GM12873 (cell line): ENCODE measurements around the gene CDCA8.

Experiments
- TF ChIP-seq, protein P1 (sequence below): IDR thresholded peaks from 2 replicates; pipeline ENCODE4 v1.5.1; 2012; ENCODE audit warnings: low read depth, mild to moderate bottlenecking, moderate library complexity, low read length, control low read depth; ENCODE audit not compliant: insufficient read depth; ENCODE audit errors: missing control alignments

CDCA8 gene

DNA sequence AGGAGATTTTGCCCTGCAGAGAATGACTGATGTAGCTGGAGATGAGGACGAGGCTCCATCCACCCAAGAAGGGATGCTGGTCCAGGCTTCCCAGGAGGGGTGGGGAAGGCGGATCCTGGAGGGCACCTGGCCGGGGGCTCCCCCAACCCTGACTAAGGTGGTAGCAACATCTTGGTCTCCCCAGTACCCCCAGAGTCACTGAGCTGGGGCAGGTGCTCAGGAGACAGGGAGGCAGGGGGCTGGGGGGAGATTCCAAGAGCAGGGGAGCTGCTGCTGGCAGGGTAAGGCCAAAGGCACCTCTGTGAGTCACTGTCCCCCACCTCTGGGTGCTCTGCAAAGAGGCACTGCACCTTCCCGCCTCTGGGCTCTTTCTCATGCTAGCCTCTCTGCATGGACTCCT, 24.0 kb downstream of the CDCA8 start:
- TF ChIP-seq, protein P1, sequence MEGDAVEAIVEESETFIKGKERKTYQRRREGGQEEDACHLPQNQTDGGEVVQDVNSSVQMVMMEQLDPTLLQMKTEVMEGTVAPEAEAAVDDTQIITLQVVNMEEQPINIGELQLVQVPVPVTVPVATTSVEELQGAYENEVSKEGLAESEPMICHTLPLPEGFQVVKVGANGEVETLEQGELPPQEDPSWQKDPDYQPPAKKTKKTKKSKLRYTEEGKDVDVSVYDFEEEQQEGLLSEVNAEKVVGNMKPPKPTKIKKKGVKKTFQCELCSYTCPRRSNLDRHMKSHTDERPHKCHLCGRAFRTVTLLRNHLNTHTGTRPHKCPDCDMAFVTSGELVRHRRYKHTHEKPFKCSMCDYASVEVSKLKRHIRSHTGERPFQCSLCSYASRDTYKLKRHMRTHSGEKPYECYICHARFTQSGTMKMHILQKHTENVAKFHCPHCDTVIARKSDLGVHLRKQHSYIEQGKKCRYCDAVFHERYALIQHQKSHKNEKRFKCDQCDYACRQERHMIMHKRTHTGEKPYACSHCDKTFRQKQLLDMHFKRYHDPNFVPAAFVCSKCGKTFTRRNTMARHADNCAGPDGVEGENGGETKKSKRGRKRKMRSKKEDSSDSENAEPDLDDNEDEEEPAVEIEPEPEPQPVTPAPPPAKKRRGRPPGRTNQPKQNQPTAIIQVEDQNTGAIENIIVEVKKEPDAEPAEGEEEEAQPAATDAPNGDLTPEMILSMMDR: no peak

DNA sequence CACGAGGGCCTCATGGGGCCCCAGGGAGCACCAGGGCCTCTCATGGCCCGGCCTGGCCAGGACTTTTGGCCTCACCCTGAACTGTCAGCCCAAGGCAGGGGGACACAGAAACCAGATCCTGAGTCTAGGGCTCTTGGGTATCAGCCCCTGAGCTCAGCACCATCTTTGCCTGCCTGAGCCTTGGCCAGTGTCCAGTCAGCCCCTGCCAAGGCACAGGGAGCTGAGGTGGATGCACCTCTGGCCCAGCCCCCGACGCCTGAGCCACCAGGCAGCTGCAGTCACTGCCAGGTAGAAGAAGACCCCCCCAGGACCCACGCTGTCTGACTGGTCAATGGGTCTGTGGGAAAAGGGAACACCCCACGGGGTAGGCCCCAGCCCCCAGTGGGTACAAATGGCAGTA, 25.3 kb downstream of the CDCA8 start:
- TF ChIP-seq, protein P1: no peak

- TF ChIP-seq, protein P1: no peak
These were observed 26.0 kb downstream of the CDCA8 start for GRCh38 chr1:37718181-37718900.

DNA sequence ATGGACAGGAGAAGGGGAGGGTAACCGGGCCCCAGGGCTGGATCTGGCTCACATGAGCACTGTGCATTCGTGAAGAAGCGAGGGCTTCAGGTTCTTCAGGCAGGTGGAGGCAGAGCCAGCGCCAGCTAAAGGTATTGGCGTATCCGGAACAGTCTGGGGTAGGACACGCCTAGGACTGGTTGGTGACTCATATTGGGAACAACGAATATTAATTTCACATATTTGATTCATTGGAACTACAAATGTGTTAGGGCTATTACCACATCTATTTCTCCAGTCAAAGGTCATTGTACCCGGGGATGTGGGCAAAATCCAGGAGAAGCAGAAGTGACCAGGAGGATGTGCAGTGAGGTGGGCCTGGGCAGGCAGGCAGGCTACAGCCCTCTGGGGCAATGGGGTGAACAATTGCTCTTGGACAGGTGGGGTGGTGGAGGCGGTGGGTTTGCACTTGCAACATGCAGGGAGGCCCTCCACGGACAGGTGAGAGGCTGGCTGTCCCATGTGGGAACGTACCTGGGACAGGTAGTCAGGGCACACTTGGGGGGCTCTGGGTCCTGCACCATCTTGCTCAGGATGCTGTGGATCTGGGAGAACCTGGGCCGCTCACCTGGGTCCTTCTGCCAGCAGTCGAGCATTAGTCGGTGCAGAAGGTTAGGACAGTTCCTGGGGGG, 26.7 kb downstream of the CDCA8 start:
- TF ChIP-seq, protein P1: no peak

- TF ChIP-seq, protein P1: no peak
These were observed 27.4 kb downstream of the CDCA8 start for GRCh38 chr1:37719572-37720195.

- TF ChIP-seq, protein P1: no peak
These were observed 28.2 kb downstream of the CDCA8 start for GRCh38 chr1:37720231-37721130.
